ENCODE data around the gene TEAD1.

DNA sequence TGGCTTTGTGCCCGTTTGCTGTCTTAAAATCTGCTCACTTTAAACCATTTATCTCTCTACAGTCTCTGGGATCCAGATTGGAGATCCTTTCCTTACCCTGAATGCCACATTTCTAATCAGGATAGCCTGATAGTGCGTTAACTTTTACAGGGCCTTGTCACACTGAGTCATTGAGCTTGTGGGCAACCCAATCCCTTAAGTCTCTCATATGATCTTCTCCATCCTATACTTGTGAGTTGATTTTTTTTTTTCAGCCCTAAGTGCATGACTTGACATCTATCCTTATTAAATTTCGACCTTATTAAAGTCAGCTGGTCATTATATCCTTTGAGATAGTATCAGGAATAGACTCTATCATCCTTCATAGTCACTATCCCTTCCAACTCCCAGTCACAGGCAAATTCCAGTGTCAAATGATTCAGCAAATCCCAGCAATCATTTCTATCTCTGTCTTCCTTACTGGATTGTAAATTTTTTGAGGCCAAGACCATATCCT is 57.7 kb downstream of the TEAD1 start:
- TF ChIP-seq POLR2A (IDR thresholded peaks at IDR 0.05) (no peak), CTCF (IDR thresholded peaks at IDR 0.05) (no peak), POLR2AphosphoS5 (IDR thresholded peaks at IDR 0.05) (no peak)
